Colonic mucosa (tissue), 4 donors: ENCODE measurements around the gene CRABP2. TPM values are rescaled to one million over a fixed set of nuclear protein-coding genes. Genes with fewer than 3 reads are reported as not detected.

Experiments used
- DNase-seq: peaks from one replicate; pipeline ENCODE4 v3.0.0-alpha.2; 2020
- H3K27ac ChIP-seq: fragments of 200-600 bp; one replicate; pipeline ENCODE4 v1.8.0; 2021
- H3K27me3 ChIP-seq: fragments of 200-600 bp; one replicate; pipeline ENCODE4 v1.8.0; 2021
- H3K36me3 ChIP-seq: fragments of 200-600 bp; one replicate; pipeline ENCODE4 v1.8.0; 2021
- H3K4me1 ChIP-seq: fragments of 200-600 bp; one replicate; pipeline ENCODE4 v1.8.0; 2021; ENCODE audit warnings: mild to moderate bottlenecking
- H3K4me3 ChIP-seq: fragments of 200-600 bp; one replicate; pipeline ENCODE4 v1.8.0; 2021
- H3K9ac ChIP-seq, 2 donors: one replicate each; pipeline ENCODE4 v1.7.0; 2013; ENCODE audit warnings: control low read depth in 2 of 2, low read depth in 2 of 2, low read length in 2 of 2
- H3K9me3 ChIP-seq: fragments of 200-600 bp; one replicate; pipeline ENCODE4 v1.8.0; 2021
- CTCF ChIP-seq: fragments of 200-600 bp; IDR thresholded peaks from one replicate; pipeline ENCODE4 v1.8.0; 2022; ENCODE audit warnings: antibody characterized with exemption, mild to moderate bottlenecking
- intact Hi-C: fragments of 100-400 bp; cut with DNase I; formaldehyde crosslinking; loops from one replicate; pipeline ENCODE4 v1.14.1; 2022
- total RNA-seq, 2 donors: library from RNA; stranded (reverse); fragmentation: NEBNext Ultra II Directional in 1 of 2; extraction: Animal tissue kit (Norgen Biotek cat#: 25700) in 1 of 2; gene quantifications; one replicate each; pipeline ENCODE4 v1.2.1, GENCODE V29; 2021
- donor health status: healthy.
- donor health status: DM: no; HTN: no; CAD: no.
- donor health status: DM: no; HTN: no; CAD: no.

The CRABP2 gene
- total RNA-seq, 2 donors from 2014 or later = 1.2 to 1.4 TPM

GRCh38 chr1:156707417-156708217 lies 2.2 kb upstream of the CRABP2 start:
- Histone ChIP-seq H3K4me1 (peaks cover 14% of the 10 kb centered on the region), H3K9ac (peak overlapping the region in 1 of 2 donors; percentile 8), H3K27ac (no peak overlapping the region), H3K9me3 (no peaks in the 10 kb centered on the region), H3K27me3 (peaks cover 9% of the 10 kb centered on the region), H3K36me3 (no peaks in the 10 kb centered on the region), H3K4me3 (no peak overlapping the region)
- intact Hi-C loops = no loop called here
- no peak for TF ChIP-seq CTCF
- no peak for DNase-seq

DNA sequence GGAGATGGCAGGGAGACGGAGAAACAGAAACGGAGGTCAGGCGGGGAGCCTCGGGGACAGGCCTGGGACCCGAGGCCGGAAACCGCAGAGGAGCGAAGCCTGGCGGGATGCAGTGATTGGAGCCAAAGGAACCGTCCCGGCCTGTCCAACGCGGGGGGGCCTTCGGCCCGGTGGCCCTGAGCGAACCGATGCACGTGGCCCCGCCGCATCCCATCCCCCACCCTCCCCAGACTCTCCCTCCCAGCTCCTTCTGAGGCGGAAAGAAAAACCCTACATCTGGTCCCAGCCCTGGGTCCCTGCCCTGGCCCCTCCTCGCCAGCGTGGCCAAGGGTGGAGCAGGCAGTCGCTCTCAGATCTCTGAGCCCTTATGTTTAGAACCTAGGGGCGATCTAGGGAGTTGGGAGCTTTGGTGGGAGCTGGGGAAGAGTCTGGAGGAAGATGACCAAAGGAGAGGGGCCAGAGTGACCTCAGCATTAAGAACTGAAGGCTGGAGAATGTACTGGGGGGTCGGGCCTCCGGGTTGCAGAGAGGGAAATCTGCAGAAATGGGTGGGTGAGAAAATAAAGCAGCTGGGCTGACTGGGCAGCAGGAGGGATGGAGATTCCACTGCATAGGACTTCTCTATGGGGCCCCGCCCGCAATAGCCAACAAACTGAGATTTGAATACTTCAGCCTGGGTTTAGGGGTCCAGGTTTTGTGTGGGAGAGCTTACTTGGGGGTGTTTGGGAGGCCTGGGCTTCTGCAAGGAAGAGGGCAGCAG lies 1.5 kb upstream of the CRABP2 start:
- Histone ChIP-seq H3K9ac (peak overlapping the region; percentile 59 to 68), H3K36me3 (no peaks in the 10 kb centered on the region), H3K4me3 (peak overlapping the region; percentile 30), H3K4me1 (peaks cover 14% of the 10 kb centered on the region), H3K27ac (peak overlapping the region; percentile 14), H3K27me3 (peaks cover 9% of the 10 kb centered on the region), H3K9me3 (no peaks in the 10 kb centered on the region)
- intact Hi-C loops = no loop called here
- no peak for TF ChIP-seq CTCF
- peak; percentile 60 for DNase-seq

- TF ChIP-seq CTCF = peak; percentile 77
- Histone ChIP-seq H3K4me1 (peaks cover 14% of the 10 kb centered on the region), H3K9ac (peak overlapping the region; percentile 59 to 68), H3K27ac (peak overlapping the region; percentile 14), H3K9me3 (no peaks in the 10 kb centered on the region), H3K4me3 (peak overlapping the region; percentile 30), H3K36me3 (no peaks in the 10 kb centered on the region), H3K27me3 (peaks cover 9% of the 10 kb centered on the region)
- DNase-seq = peak; percentile 64
- intact Hi-C loops = no loop called here
Measured at GRCh38 chr1:156705918-156706656, 704 bp upstream of the CRABP2 start.

DNA sequence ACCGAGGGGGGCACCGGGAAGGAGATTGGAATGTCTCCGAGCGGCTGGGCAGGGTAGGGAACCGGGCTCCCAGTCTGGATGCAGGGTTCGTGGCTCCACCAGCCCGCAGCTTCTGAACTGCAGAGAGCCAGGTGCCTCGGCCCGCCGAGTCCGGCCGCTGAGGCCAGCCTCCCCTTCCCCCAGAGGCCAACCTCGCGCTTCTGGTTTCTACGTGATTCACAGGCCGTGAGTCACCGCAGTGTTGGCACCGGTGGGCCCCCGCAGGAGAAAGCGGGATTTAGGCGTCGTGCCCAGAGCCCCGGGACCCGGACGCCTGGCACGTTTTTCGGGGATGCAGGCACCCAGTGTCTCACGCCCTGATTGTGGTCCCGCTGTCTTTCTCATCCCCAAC lies 458 bp downstream of the CRABP2 start:
- intact Hi-C loops = no loop called here
- peak; percentile 29 for DNase-seq
- Histone ChIP-seq H3K27me3 (peaks cover 9% of the 10 kb centered on the region), H3K4me3 (no peak overlapping the region), H3K9me3 (no peaks in the 10 kb centered on the region), H3K36me3 (no peaks in the 10 kb centered on the region), H3K4me1 (peaks cover 14% of the 10 kb centered on the region), H3K27ac (no peak overlapping the region), H3K9ac (peak overlapping the region in 1 of 2 donors; percentile 59)
- TF ChIP-seq CTCF = no peak

- H3K4me1 ChIP-seq = peaks cover 14% of the 10 kb centered on the region
- no peaks in the 10 kb centered on the region for H3K36me3 ChIP-seq
- H3K27ac ChIP-seq = no peak overlapping the region
- no peak overlapping the region for H3K9ac ChIP-seq
- TF ChIP-seq CTCF = no peak
- no peaks in the 10 kb centered on the region for H3K9me3 ChIP-seq
- H3K4me3 ChIP-seq = no peak overlapping the region
- peaks cover 9% of the 10 kb centered on the region for H3K27me3 ChIP-seq
- no peak for DNase-seq
- intact Hi-C loops = no loop called here
Measured at GRCh38 chr1:156704166-156704711, 1.1 kb downstream of the CRABP2 start.
